Effector CD4-positive, alpha-beta T cell (primary cell): ENCODE results near the gene GEMIN7.

Experiments used
- DNase-seq: peaks from one replicate; pipeline ENCODE4 v3.0.0-alpha.2; 2020

GEMIN7 gene

GRCh38 chr19:45061965-45062364 lies 17.1 kb upstream of the GEMIN7 start:
- no peak for DNase-seq

- no peak for DNase-seq
Measured at GRCh38 chr19:45063851-45064801, 14.9 kb upstream of the GEMIN7 start.

GRCh38 chr19:45066921-45067661 lies 12.0 kb upstream of the GEMIN7 start:
- DNase-seq = no peak

- no peak for DNase-seq
Measured at GRCh38 chr19:45068041-45068440, 11.0 kb upstream of the GEMIN7 start.

GRCh38 chr19:45069056-45069455 lies 10.0 kb upstream of the GEMIN7 start:
- DNase-seq = no peak

- no peak for DNase-seq
Measured at GRCh38 chr19:45070214-45070613, 8.8 kb upstream of the GEMIN7 start.

GRCh38 chr19:45070861-45071544 lies 8.1 kb upstream of the GEMIN7 start:
- DNase-seq = no peak

- no peak for DNase-seq
Measured at GRCh38 chr19:45071545-45071938, 7.5 kb upstream of the GEMIN7 start.

GRCh38 chr19:45071969-45072790 lies 6.9 kb upstream of the GEMIN7 start:
- no peak for DNase-seq

- DNase-seq = no peak
Measured at GRCh38 chr19:45074744-45075300, 4.2 kb upstream of the GEMIN7 start.

GRCh38 chr19:45075301-45076028 lies 3.6 kb upstream of the GEMIN7 start:
- DNase-seq = no peak

GRCh38 chr19:45076029-45076850 lies 2.8 kb upstream of the GEMIN7 start, which contains the start of gene ZNF296:
Gene ZNF296 (minus strand): TSS chr19:45076478. CDS start chr19:45076373, 105 bp downstream.
- peak; percentile 67 for DNase-seq

- DNase-seq = no peak
Measured at GRCh38 chr19:45076851-45077730, 2.0 kb upstream of the GEMIN7 start.

GRCh38 chr19:45078390-45079062 lies 534 bp upstream of the GEMIN7 start:
- DNase-seq = no peak

GRCh38 chr19:45079911-45080370 lies 881 bp downstream of the GEMIN7 start:
- no peak for DNase-seq

GRCh38 chr19:45082170-45082569 lies 3.1 kb downstream of the GEMIN7 start:
- DNase-seq = no peak

- DNase-seq = no peak
Measured at GRCh38 chr19:45086480-45086879, 7.4 kb downstream of the GEMIN7 start.

- peak; percentile 47 for DNase-seq
Measured at GRCh38 chr19:45087531-45087930, 8.5 kb downstream of the GEMIN7 start.
